ENCODE results near the gene FGF21. TPM values are rescaled to one million over a fixed set of nuclear protein-coding genes. Genes with fewer than 3 reads are reported as not detected.
A peak's percentile ranks its signal among the peaks of the same experiment; 100 is the strongest.

The FGF21 gene
- total RNA-seq, 2 donors from 2014 or later: not detected

GRCh38 chr19:48768994-48769713, 13.8 kb downstream of the FGF21 start:
- no peak for DNase-seq (ENCODE audit: low spot score)
- WGBS: 78% methylated on average over 11 of the region's 11 CpGs
- TF ChIP-seq POLR2AphosphoS5 (IDR thresholded peaks at IDR 0.05) (no peak), CTCF (IDR thresholded peaks at IDR 0.05) (no peak)

GRCh38 chr19:48770266-48770665, 14.9 kb downstream of the FGF21 start:
- 79% methylated on average over 7 of the region's 7 CpGs for WGBS
- peak overlapping the region in 1 of 2 donors; percentile 41 for H3K27ac ChIP-seq
- H3K36me3 ChIP-seq: no peaks in the 10 kb centered on the region

More at GRCh38 chr19:48768994-48769713, 13.8 kb downstream of the FGF21 start:
- no peaks in the 10 kb centered on the region for H3K36me3 ChIP-seq
- H3K4me3 ChIP-seq: no peak overlapping the region
- intact Hi-C loops (cut with DNase I): no loop called here
- no peak overlapping the region for H3K27ac ChIP-seq
- H3K9me3 ChIP-seq: no peaks in the 10 kb centered on the region
- H3K27me3 ChIP-seq (replicated peaks; ENCODE audit: insufficient read depth): no peaks in the 10 kb centered on the region
- H3K4me1 ChIP-seq (replicated peaks): no peaks in the 10 kb centered on the region

GRCh38 chr19:48770734-48771472, 15.6 kb downstream of the FGF21 start:
- Histone ChIP-seq H3K4me1 (replicated peaks) (no peaks in the 10 kb centered on the region), H3K36me3 (no peaks in the 10 kb centered on the region), H3K27me3 (replicated peaks; ENCODE audit: insufficient read depth) (no peaks in the 10 kb centered on the region), H3K27ac (peak overlapping the region in 1 of 2 donors; percentile 41), H3K9me3 (no peaks in the 10 kb centered on the region), H3K4me3 (no peak overlapping the region)
- TF ChIP-seq CTCF (IDR thresholded peaks at IDR 0.05): no peak
- no peak for TF ChIP-seq POLR2AphosphoS5 (IDR thresholded peaks at IDR 0.05)
- no peak for TF ChIP-seq POLR2A (IDR thresholded peaks at IDR 0.05)
- WGBS: 53% methylated on average over 20 of the region's 20 CpGs
- intact Hi-C loops (cut with DNase I): no loop called here
- DNase-seq (ENCODE audit: low spot score): no peak

More at GRCh38 chr19:48770266-48770665, 14.9 kb downstream of the FGF21 start:
- Histone ChIP-seq H3K9me3 (no peaks in the 10 kb centered on the region), H3K4me3 (no peak overlapping the region), H3K4me1 (replicated peaks) (no peaks in the 10 kb centered on the region), H3K27me3 (replicated peaks; ENCODE audit: insufficient read depth) (no peaks in the 10 kb centered on the region)
- TF ChIP-seq POLR2A (IDR thresholded peaks at IDR 0.05): no peak
- no peak for TF ChIP-seq POLR2AphosphoS5 (IDR thresholded peaks at IDR 0.05)
- TF ChIP-seq CTCF (IDR thresholded peaks at IDR 0.05): no peak
- no peak for DNase-seq (ENCODE audit: low spot score)
- intact Hi-C loops (cut with DNase I): no loop called here

- DNase-seq (ENCODE audit: low spot score): peak; percentile 53
These were observed 17.2 kb downstream of the FGF21 start for GRCh38 chr19:48772503-48772953.

More at GRCh38 chr19:48772503-48772953, 17.2 kb downstream of the FGF21 start:
- Histone ChIP-seq H3K4me3 (no peak overlapping the region), H3K27ac (no peak overlapping the region), H3K4me1 (replicated peaks) (no peaks in the 10 kb centered on the region), H3K27me3 (replicated peaks; ENCODE audit: insufficient read depth) (no peaks in the 10 kb centered on the region), H3K9me3 (no peaks in the 10 kb centered on the region), H3K36me3 (no peaks in the 10 kb centered on the region)
- TF ChIP-seq POLR2A (IDR thresholded peaks at IDR 0.05): no peak
- TF ChIP-seq POLR2AphosphoS5 (IDR thresholded peaks at IDR 0.05): peak; percentile 77
- TF ChIP-seq CTCF (IDR thresholded peaks at IDR 0.05): no peak
- intact Hi-C loops (cut with DNase I): no loop called here
- WGBS: 59% methylated on average over 13 of the region's 13 CpGs
